CD1c-positive myeloid dendritic cell (primary cell): ENCODE results near the gene BAIAP2L2.

Experiments used
- DNase-seq: peaks from one replicate; pipeline ENCODE4 v3.0.0-alpha.2; 2016; ENCODE audit errors: extremely low spot score

Gene BAIAP2L2

DNA sequence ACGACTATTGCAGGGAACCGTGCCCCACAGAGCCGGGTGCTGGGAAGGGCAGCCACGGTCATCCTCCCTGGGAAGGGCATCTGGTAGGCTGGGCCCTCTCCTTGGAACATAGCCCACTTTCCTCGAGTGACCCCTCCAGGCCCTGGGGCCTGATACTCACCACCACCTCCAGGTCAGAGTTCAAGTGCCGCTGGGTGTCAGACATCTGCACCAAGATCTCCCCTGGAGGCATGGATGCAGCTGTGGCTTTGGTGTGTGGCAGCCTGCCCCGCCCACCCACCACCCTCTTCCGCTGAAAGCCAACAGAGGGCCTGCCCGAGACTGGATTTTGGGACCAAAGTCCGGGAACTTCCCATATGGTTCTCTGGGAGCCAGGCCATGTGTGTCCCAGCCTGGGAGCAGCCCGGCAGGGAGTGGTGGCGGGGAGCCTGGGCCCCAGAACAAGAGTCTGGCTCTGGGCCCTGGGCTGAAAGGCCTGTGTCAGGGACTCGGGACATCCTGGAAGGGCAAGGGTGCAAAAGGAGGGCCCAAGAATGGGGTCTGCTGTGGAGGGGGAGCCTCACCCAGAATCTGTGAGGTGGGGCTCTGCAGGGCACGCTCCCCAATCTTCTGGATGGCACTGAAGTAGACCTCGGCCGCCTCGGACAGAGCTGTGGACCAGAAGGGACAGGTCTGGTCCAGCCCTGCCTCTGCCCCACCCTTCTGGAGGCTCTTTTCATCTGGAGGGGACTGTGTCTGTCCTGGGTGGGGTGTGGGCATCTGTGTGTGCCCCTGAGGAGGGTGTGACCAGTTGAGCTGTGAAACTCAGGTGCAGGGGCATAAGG is 2.6 kb downstream of the BAIAP2L2 start:
- no peak for DNase-seq

DNA sequence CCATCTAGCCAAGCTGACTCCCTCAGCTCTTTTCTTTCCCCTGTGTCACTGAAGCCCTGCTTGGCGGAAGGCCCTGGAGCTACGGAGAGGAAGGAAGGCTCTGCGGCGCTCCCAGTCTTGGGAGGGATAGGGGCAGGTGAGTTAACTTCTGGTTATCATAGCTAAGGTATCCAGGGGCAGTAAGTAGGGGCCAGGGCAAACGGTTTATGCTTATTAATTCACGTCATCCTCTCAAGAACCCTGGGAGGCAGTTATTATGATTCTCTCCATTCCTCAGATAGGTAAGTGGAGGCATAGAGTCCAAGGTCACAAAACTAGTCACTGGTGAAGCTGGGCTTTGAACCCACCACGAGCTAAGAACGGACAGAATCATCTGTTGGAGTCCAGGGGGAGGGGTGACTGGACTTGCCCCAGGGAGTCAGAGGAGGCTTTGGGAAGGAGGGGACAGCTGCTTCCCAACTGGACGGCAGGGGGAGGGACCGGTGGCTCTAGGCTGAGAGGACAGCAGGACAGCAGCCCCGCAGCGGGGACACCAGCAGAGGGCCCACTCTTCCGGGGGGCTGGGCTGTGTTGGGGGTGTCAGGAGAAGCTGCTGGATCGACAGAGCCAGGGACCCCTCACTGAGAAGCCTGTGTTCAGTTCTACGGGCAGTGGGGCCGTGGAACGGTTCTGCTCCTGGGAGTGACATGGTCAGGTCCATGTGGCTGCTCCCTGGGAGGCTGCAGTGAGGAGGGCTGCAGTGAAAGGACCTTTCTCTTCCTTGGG is 3.5 kb downstream of the BAIAP2L2 start:
- no peak for DNase-seq

DNA sequence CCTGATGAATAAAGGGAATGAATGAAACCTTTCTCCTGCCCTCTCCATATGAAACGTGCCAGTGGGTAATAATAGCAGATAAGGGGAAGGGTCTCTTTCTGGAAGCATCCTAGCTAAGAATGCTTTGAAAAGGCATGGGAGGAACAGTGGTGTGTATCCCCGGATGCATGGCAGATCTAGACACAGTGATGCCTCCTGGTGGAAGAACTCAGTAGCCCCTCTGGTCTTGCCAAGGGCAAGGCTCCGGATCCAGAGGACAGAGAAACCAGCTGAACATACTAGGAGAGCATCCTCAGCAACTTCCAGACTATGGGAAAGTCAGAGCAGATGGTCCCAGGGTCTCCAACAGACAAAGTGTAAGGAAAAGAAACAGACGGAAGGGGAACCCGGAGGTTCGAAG is 6.4 kb downstream of the BAIAP2L2 start:
- peak; percentile 30 for DNase-seq

DNA sequence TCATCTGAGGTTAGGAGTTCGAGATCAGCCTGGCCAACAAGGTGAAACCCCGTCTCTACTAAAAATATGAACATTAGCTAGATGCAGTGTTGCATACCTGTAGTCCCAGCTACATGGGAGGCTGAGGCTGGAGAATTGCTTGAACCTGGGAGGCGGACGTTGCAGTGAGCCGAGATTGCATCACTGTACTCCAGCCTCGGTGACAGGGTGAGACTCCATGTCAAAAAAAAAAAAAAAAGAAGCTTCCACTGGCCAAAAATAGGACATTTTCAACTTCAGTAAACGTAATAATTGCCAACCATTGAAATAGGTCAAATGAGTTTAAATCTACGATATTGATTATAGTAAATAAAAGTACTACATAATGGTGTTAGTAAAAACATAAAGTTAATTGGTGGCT is 6.8 kb downstream of the BAIAP2L2 start:
- no peak for DNase-seq

DNA sequence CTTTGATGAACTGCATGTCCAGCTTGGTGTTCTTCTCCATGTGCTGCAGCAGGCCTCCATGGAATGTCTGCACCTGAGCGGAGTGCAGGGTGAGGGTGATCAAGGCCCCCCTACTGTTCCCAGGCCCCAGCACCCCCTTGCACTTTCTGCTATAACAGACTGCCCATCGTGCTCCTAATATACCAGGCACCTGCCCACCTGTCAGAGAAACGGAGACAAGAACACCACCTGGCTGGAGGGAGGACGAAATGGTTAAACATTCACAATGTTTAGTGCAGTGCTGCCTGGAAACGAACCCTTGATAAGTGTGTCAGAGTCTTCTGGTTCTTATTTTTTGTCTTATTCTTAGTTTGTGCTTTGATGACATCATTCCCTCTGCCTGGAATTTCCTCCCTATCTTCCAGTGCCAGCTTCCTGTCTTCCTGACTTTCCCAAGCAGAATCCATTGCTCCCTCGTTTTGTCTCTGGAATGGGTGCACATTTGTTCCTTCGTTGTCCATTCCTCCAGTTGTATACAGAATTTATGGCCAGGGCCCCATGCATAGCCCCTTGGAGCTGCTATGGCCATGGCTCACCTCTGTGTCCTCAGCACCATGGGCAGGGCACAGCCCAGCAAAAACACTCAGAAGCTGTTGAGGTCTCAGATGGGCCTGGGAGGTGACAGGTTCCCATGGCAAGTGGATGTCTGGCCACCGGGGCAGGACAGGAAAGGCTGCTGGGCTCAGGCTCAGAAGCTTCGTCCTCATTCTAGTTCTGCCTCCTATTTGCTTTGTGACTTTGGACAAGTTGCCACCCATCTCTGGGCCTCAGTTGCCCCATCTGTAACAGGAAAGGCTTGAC is 11.9 kb downstream of the BAIAP2L2 start:
- no peak for DNase-seq

DNA sequence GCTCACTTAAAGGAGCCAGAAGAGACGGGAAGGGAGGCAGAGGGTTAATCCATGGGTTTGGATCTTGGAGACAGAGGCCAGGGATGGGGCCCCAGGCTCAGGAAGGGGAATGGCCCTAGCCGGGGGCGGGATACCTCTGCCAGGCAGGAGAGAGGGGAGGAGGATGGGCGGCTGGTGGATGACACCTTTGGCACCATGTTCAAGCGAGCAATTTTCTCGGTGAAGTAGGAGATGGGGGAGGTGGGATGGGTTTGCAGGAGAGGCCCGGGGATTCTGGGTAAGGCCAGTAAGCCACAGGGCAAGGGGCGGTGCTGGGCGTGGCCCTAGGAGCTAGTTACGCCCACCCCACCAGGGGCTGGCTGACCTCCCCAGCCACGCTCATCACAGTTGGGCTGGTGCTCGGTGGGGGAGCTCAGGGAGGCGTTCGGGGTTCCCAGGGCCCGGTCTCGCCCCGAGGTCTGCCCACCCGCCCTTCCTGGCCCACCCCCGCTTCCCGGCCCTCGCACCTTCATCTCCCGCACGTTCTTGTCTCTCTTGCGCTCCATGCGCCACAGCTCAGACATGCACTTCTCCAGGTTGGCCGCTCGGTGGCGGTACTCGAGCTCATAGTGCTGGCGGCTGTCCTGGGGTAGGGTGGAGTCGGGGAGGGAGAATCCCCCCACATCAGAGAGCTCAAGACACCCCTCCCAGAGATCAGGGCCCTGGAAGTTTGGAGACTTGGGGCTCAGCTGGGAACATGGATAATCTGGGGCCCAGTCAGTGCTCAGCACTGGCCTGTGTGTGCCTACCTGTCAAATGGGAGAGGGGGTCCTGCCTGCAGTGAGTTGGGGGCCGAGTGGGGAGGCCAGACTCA is 12.7 kb downstream of the BAIAP2L2 start:
- DNase-seq, result no peak

DNA sequence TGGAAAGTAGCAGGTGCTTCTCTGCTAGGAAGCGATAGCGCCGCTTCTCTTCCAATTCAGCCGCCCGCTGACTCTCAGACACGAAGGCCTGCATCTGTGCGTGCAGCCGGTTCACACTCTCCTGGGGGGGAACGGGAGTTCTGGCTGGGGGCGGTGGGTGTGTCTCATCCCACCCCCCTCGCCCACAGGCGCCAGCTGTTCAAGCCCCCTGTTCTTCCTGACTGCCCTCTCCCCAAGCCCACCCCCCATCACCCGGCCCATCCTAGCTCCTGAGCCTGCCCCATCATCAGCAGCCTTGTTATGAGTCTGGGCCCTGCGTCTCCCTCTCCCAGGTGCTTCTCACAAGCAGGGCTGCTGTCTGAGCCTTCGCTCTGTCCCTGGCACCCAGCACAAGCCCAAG is 13.4 kb downstream of the BAIAP2L2 start:
- no peak for DNase-seq

DNA sequence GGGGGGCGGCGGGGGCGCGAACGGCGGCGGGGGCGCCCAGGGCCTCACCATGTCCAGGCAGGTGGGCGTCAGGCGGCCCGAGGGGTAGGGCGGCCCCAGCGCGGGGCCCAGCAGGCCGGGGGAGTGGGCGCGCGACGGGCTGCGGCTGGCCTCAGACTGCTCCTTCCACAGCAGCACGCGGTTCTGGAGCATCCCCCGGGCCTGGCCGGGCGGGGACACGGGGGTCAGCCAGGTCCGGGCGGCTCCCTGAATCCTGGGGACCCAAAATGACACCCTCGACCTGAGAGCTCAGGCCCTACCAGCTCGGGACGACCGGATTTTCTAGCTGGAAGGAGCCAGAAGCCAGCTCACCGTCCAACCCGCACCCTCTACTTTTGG is 21.0 kb downstream of the BAIAP2L2 start:
- DNase-seq, result no peak

DNA sequence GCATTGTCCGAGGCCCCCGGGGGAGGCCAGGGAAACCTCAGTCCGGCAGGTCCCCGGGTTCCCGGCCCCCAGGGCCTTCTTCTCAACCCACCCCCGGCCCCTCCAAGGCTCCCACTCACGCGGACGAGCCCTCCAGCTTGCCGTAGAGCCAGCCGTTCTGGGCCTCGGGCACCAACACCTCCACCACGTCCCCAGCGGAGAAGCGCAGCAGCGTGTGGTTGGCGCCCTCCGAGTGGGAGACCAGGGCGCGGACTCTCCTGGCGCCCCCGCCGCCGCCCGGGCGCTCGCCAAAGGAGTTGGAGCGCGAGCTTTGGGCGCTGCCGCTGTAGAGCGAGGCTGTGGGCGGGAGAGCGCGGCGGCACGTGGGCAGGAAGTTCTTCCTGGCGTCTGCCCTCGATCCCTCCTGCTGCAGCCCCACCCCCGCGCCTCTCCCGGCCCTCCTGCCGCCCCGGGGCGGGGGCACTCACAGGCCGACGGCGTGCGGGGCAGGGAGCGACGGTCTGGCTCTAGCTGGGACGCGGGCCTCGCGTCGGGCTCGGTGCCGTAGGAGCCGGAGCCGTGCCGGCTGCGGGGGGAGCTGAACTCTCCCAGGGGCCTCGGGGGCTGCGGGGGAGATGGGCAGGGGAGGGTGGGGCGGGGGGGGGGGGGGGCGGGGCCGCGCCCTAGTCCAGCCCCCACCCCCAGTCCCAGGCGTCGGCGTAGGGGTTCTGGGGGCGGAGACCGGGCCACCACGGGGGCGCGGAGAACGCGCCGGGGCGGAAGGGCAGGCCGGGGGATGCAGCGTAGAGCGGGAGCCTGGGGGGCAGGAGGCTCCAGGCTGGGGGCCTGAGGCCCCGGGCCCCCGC is 21.6 kb downstream of the BAIAP2L2 start:
- DNase-seq, result no peak

DNA sequence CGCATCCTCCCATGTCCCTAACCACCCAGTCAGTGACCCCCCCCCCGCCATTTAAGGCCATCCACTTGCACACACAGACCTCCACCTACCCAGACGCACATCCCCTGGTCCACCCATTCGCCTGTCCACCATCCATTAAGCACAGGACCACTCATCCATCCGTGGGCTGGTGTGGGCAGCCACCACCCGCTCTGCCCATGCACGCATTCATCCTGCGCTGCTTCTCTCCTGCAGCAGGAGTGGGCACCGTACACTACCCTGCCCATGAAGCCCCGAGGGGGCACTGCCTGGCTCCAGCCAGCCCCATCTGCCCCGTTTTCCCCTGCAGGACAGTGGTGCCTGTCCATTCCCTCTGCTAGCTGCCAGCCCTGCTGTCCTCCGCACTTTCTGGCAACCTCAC is 22.6 kb downstream of the BAIAP2L2 start:
- DNase-seq, result no peak

DNA sequence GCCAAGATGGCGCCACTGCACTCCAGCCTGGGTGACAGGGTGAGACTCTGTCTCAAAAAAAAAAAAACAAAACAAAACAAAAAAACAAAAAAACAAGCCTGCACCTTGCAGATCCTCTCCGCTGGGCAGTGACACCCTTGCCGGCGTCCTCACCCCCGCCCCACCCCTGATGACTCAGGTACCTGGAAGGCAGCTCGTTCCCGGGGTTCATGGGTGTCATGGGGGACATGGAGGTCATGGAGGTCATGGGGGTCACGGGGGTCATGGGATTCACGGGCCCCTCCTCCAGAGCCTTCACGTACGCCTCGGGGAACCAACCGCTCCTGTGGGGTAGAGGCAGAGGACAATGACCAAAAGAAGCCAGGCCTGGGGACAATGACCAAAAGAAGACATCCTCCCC is 23.5 kb downstream of the BAIAP2L2 start:
- DNase-seq, result no peak

DNA sequence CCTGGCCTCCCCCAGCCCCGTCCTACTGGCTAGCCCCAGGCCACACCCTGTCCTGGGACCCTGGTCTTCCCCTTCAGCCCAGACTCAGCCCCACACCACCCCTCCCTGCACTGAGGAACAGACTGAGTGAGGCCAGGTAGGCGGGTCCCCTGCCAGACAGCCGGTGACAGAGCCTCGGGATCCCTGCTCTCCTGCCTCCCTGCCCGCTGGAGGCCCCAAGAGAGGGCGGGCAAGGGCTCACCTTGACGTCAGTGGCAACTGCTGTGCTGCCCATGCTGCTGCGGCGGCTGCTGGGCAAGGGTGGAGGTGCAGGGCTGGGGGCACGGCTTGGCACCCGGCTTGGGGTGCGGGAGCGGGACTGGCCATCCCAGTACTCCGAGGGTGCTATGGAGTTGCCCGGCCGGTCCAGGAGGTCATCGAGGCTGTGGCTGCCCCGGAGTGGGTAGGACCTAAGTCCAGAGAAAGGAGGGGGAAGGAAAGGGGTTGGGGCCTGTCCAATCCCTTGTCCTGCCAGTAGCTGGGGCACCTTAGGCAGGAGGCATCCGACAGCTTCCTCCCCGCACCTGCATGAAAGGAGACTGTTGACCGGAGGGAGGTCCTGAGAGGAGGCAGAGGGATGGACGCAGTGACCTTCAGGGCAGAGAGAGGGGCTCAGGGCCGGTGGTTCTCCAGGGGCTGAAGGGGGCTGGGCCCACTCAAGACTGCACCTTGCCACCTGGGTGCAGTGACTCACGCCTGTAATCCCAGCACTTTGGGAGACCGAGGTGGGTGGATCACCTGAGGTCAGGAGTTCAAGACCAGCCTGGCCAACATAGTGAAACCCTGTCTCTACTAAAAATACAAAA is 24.3 kb downstream of the BAIAP2L2 start:
- no peak for DNase-seq

DNA sequence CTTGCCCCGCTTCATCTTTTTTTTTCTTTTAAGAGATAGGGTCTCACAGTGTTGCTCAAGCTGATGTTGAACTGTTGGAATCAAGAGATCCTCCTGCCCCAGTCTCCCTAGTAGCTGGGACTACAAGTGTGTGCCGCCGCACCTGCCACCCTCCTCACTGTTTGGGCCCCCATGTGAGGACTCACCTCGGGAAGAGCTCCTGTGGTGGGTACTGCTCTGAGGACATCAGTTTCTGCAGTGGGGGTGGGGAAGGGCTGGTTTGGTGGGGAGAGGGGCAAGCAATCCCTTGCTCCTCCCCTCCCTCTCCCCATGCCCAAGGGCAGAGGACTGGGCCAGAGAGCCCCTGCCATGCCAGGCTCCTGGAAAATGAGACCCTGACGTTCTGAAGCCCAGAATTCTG is 25.0 kb downstream of the BAIAP2L2 start:
- DNase-seq, result no peak

DNA sequence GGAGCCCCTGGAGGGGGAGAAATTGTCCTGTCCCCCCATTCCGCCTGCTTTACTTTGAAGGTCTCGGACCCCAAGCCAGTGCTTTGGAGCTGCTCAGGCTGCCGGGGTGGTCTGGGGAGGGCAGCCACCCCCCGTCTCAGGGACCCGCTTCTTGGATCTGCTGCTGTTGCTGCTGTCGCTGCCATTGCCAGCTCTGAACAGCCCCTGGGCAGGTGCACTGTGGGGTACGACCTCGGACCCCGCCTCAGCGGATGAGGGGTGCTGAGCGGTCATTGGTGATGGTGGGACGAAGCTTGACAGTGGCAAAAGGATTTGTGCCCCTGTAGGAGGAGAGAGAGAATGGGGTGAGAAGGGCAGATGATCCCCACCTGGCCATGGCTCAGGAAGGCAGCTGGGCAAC is 25.4 kb downstream of the BAIAP2L2 start:
- no peak for DNase-seq

DNA sequence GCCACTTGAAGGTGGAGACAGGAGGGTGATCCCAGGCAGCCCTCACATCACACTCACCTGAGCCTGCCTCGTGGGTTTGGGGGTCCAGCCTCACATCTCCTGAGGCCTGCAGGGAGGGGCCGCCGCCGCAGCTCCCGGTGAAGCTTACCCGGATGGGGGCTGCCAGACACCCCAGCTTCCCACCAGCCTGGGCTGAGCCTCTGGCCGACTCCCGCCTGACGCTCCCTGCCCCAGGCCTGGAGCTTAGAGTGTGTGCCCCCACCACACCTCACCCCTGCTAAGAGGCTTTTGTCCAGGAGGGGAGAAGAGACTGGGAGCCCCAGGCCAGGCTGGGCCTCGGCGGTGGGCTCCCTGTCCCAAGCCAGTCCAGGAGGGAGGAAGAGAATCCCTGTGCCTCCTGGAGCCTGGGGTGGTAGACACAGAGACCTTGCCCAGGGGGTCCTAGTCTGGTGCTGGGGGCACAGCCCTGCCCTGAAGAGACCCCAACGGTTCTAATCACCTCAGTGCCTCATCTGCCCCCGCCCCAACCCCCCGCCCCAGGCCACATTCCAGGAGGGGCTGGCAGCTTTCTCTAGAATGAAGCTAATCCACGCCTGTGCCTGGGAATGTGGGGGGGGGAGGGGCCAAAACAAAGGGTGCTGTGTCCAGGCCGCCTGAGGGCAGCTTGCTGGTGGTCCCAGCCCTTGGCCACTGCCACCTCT is 26.4 kb downstream of the BAIAP2L2 start, which contains the start of gene SLC16A8:
Gene SLC16A8 (minus strand): TSS at position 254 of the 701 bp plus-strand sequence. CDS start 1,311 bp downstream, outside the sequence.
- DNase-seq, result no peak

DNA sequence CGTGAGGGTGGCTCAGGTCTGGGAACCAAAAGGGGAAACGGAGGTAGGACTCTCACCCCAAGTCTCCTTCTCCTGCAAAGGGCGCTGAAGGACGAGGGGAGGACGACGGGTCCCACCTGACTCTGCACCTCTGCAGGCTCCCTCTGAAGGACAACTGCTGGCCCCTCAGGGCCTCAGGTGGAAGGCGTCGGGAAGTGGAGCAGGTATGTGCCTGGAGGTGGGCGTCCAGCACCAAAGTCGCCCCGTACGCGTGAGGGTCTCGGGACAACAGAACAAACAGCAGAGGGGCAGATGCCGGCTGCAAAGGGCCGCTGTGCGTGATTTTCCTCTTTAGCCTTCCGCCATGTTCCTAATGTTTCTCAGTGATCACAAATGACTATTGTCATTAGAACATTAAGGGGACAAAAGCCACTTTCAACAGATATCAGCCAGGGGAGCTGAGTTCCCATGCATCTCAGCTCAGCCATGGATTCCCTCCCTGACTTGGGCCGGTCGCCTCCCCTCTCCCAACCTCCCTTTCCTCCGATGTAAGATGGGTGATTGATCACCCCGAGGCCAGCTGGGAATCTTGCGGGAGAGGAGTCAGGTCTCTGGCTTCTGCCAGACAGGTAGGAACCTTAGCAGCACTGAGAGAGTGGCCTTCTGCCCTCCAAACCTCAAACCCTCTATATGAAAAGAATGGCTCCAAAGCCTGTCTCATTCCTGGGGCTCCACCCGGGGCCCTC is 27.3 kb downstream of the BAIAP2L2 start:
- DNase-seq, result no peak

DNA sequence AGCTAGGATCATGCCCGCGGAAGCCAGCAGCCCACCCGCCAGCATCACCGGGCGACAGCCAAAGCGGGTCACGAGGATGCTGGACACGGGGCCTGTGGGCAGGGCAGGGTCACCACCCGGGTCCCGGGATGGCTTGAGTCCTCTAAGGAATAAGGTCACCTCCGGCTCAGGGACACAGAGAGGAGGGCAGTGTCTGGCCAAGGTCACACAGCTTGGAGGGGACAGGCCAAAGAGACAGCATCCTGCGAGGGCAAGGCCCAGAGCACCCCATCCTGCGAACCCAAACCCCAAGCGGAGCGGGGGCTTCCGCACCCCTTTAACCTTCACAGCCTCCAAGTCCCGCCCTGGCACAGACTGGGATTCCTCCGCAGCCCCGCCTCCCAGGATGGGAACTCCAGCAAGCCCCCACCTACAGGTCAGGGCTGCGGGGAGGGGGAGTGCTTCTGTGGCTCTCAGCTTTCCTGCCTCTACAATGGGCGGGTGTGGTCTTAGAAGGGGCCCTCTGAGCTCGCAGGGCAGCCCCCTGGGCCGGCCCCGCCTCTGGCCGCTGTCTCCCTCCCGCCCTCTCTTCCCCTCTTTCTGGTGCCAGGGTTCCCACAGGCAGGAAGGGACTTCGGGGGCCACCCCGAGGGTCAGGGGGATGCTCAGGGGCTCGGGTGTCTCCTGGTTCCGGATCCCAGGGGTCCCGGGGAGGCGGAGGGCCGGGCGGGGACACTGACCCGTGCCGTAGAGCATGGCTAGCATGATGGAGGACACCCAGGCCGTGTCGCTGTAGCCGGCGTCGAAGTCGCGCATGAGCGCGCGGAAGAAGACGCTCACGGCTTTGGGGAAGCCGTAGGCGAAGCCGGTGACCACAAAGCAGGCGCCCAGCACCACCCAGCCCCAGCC is 28.3 kb downstream of the BAIAP2L2 start:
- peak; percentile 51 for DNase-seq
